HEK293 (cell line): Measurements from ENCODE around the gene FOXO1.

Experiments used
- CTCF ChIA-PET: fragments of 350-600 bp; formaldehyde crosslinking; extraction: SDS; loops from one replicate; lab custom pipeline; 2021; ENCODE audit warnings: antibody characterized with exemption; lab: Yijun Ruan, JAX
- POLR2A ChIA-PET: fragments of 300-600 bp; formaldehyde crosslinking; extraction: SDS; loops from one replicate; lab custom pipeline; 2020; ENCODE audit warnings: antibody characterized with exemption, inconsistent platforms; lab: Yijun Ruan, JAX
- H3K27ac ChIP-seq: fragments of 200-500 bp; sonication (Bioruptor generic); 2 replicates; pipeline ENCODE4 v1.5.1; 2014; ENCODE audit warnings: low read depth, low read length, control low read depth, inconsistent platforms; ENCODE audit errors: extremely low read depth
- H3K36me3 ChIP-seq, 2 experiments: fragments of 200-500 bp in 1 of 2; sonication (Bioruptor generic) in 1 of 2; 1 replicate in 1 of 2; 2 replicates in 1 of 2; pipeline ENCODE4 v1.5.1; 2014 to 2017; ENCODE audit warnings: inconsistent platforms in 2 of 2, low read length in 2 of 2; ENCODE audit not compliant: control insufficient read depth in 2 of 2, insufficient read depth in 1 of 2
- H3K4me1 ChIP-seq: fragments of 200-500 bp; sonication (Bioruptor generic); 2 replicates; pipeline ENCODE4 v1.5.1; 2014; ENCODE audit warnings: mild to moderate bottlenecking, low read length, inconsistent platforms; ENCODE audit not compliant: control insufficient read depth, insufficient read depth
- H3K4me3 ChIP-seq: 2 replicates; pipeline ENCODE4 v1.5.1; 2011; ENCODE audit warnings: low read depth, mild to moderate bottlenecking, control low read depth, low read length, moderate library complexity
- H3K9me3 ChIP-seq: fragments of 200-500 bp; sonication (Bioruptor generic); 2 replicates; pipeline ENCODE4 v1.5.1; 2014; ENCODE audit warnings: low read depth, low read length, inconsistent platforms; ENCODE audit not compliant: control insufficient read depth, insufficient read depth
- BCL11B ChIP-seq: fragments of 450-650 bp; formaldehyde crosslinking; IDR thresholded peaks from 2 replicates; pipeline ENCODE4 v1.5.1; 2016; ENCODE audit warnings: low read depth, missing biosample characterization, missing genetic modification characterization
- GLIS2 ChIP-seq: fragments of 450-650 bp; formaldehyde crosslinking; IDR thresholded peaks from 2 replicates; pipeline ENCODE4 v1.5.1; 2016; ENCODE audit warnings: missing biosample characterization, missing genetic modification characterization
- HOXA7 ChIP-seq: sonication (generic); formaldehyde crosslinking; IDR thresholded peaks from 2 replicates; pipeline ENCODE4 v1.8.1; 2022; ENCODE audit warnings: missing genetic modification reagents, borderline replicate concordance
- MZF1 ChIP-seq: fragments of 450-650 bp; formaldehyde crosslinking; IDR thresholded peaks from 2 replicates; pipeline ENCODE4 v1.5.1; 2017; ENCODE audit warnings: missing biosample characterization, missing genetic modification characterization, borderline replicate concordance
- OSR2 ChIP-seq: fragments of 450-650 bp; formaldehyde crosslinking; IDR thresholded peaks from 2 replicates; pipeline ENCODE4 v1.5.1; 2016; ENCODE audit warnings: missing biosample characterization, missing genetic modification characterization
- TRIM28 ChIP-seq: IDR thresholded peaks from 2 replicates; pipeline ENCODE4 v1.6.1; 2011; ENCODE audit warnings: low read length, control low read depth, borderline replicate concordance
- WT1 ChIP-seq: fragments of 450-650 bp; formaldehyde crosslinking; IDR thresholded peaks from 2 replicates; pipeline ENCODE4 v1.5.1; 2016; ENCODE audit warnings: missing biosample characterization, missing genetic modification characterization
- YY2 ChIP-seq: fragments of 450-650 bp; formaldehyde crosslinking; IDR thresholded peaks from 2 replicates; pipeline ENCODE4 v1.5.1; 2016; ENCODE audit warnings: missing biosample characterization, missing genetic modification characterization
- ZBTB21 ChIP-seq: fragments of 450-650 bp; formaldehyde crosslinking; IDR thresholded peaks from 2 replicates; pipeline ENCODE4 v1.5.1; 2017; ENCODE audit warnings: missing biosample characterization, missing genetic modification characterization
- ZEB2 ChIP-seq: fragments of 450-650 bp; formaldehyde crosslinking; IDR thresholded peaks from 2 replicates; pipeline ENCODE4 v1.5.1; 2016; ENCODE audit warnings: missing biosample characterization, missing genetic modification characterization
- ZFP37 ChIP-seq: fragments of 450-650 bp; formaldehyde crosslinking; IDR thresholded peaks from 2 replicates; pipeline ENCODE4 v1.5.1; 2016; ENCODE audit warnings: missing biosample characterization, missing genetic modification characterization
- ZNF132 ChIP-seq: fragments of 450-650 bp; formaldehyde crosslinking; IDR thresholded peaks from 2 replicates; pipeline ENCODE4 v1.5.1; 2017; ENCODE audit warnings: missing biosample characterization, missing genetic modification characterization, borderline replicate concordance
- ZNF2 ChIP-seq: fragments of 450-650 bp; formaldehyde crosslinking; IDR thresholded peaks from 2 replicates; pipeline ENCODE4 v1.5.1; 2016; ENCODE audit warnings: missing biosample characterization, missing genetic modification characterization
- ZNF211 ChIP-seq: fragments of 450-650 bp; formaldehyde crosslinking; IDR thresholded peaks from 2 replicates; pipeline ENCODE4 v1.5.1; 2016; ENCODE audit warnings: low read depth, missing biosample characterization, missing genetic modification characterization
- ZNF221 ChIP-seq: fragments of 450-650 bp; formaldehyde crosslinking; IDR thresholded peaks from 2 replicates; pipeline ENCODE4 v1.5.1; 2017; ENCODE audit warnings: missing biosample characterization, missing genetic modification characterization, borderline replicate concordance
- ZNF223 ChIP-seq: fragments of 450-650 bp; formaldehyde crosslinking; IDR thresholded peaks from 2 replicates; pipeline ENCODE4 v1.5.1; 2016; ENCODE audit warnings: missing biosample characterization, missing genetic modification characterization
- ZNF426 ChIP-seq: fragments of 450-650 bp; formaldehyde crosslinking; IDR thresholded peaks from 2 replicates; pipeline ENCODE4 v1.5.1; 2017; ENCODE audit warnings: missing biosample characterization, missing genetic modification characterization, mild to moderate bottlenecking, inconsistent platforms, moderate library complexity
- ZNF510 ChIP-seq: fragments of 450-650 bp; formaldehyde crosslinking; IDR thresholded peaks from 2 replicates; pipeline ENCODE4 v1.5.1; 2018; ENCODE audit warnings: mild to moderate bottlenecking, missing genetic modification characterization, missing biosample characterization; ENCODE audit not compliant: insufficient replicate concordance
- ZNF544 ChIP-seq: fragments of 450-650 bp; formaldehyde crosslinking; IDR thresholded peaks from 2 replicates; pipeline ENCODE4 v1.5.0; 2017; ENCODE audit warnings: missing biosample characterization, missing genetic modification characterization
- ZNF560 ChIP-seq: fragments of 450-650 bp; formaldehyde crosslinking; IDR thresholded peaks from 2 replicates; pipeline ENCODE4 v1.5.1; 2017; ENCODE audit warnings: missing biosample characterization, missing genetic modification characterization, borderline replicate concordance
- ZNF623 ChIP-seq: fragments of 450-650 bp; formaldehyde crosslinking; IDR thresholded peaks from 2 replicates; pipeline ENCODE4 v1.5.1; 2016; ENCODE audit warnings: missing biosample characterization, missing genetic modification characterization
- ZNF626 ChIP-seq: fragments of 450-650 bp; sonication (Bioruptor Pico); formaldehyde crosslinking; IDR thresholded peaks from 2 replicates; pipeline ENCODE4 v1.5.1; 2018; ENCODE audit warnings: missing biosample characterization, missing genetic modification characterization, inconsistent platforms
- ZNF707 ChIP-seq: fragments of 450-650 bp; formaldehyde crosslinking; IDR thresholded peaks from 2 replicates; pipeline ENCODE4 v1.5.1; 2016; ENCODE audit warnings: missing biosample characterization, missing genetic modification characterization
- ZNF830 ChIP-seq: fragments of 450-650 bp; IDR thresholded peaks from 2 replicates; pipeline ENCODE4 v1.5.0; 2018; ENCODE audit warnings: missing biosample characterization, missing genetic modification characterization, low read depth, mild to moderate bottlenecking, moderate library complexity
- ZXDB ChIP-seq: fragments of 450-650 bp; formaldehyde crosslinking; IDR thresholded peaks from 2 replicates; pipeline ENCODE4 v1.5.1; 2016; ENCODE audit warnings: missing biosample characterization, missing genetic modification characterization
- TF ChIP-seq, protein P1 (sequence below): fragments of 450-650 bp; formaldehyde crosslinking; IDR thresholded peaks from 2 replicates; pipeline ENCODE4 v1.5.1; 2016; ENCODE audit warnings: missing biosample characterization, missing genetic modification characterization
- TF ChIP-seq, protein P2 (sequence below): fragments of 450-650 bp; formaldehyde crosslinking; conservative IDR thresholded peaks from 2 replicates; pipeline ENCODE4 v1.5.1; 2016; ENCODE audit warnings: low read depth, missing biosample characterization, missing genetic modification characterization
- TF ChIP-seq, protein P3 (sequence below): fragments of 450-650 bp; formaldehyde crosslinking; IDR thresholded peaks from 2 replicates; pipeline ENCODE4 v1.5.1; 2017; ENCODE audit warnings: missing biosample characterization, mild to moderate bottlenecking, missing genetic modification characterization, moderate library complexity
- TF ChIP-seq, protein P4 (sequence below): fragments of 450-650 bp; formaldehyde crosslinking; IDR thresholded peaks from 2 replicates; pipeline ENCODE4 v1.5.1; 2016; ENCODE audit warnings: missing biosample characterization, missing genetic modification characterization

Gene FOXO1

DNA sequence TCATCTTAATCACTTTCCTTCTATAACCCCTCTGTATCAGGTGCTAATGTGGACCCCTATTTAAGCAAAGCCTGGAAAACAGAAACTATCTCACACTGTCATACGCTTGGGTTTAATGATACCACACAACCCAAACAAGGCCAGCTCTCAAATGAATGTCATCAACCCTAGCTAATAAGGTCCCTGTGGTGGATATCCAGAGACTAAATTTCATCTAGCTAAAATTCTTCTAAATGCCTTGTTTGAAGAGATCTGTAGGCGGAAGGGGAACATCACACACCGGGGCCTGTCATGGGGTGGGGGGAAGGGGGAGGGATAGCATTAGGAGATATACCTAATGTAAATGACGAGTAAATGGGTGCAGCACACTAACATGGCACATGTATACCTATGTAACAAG, 95.5 kb downstream of the FOXO1 start (continued):
- no peak for TF ChIP-seq ZNF626 (tag by site-specific recombination)

DNA sequence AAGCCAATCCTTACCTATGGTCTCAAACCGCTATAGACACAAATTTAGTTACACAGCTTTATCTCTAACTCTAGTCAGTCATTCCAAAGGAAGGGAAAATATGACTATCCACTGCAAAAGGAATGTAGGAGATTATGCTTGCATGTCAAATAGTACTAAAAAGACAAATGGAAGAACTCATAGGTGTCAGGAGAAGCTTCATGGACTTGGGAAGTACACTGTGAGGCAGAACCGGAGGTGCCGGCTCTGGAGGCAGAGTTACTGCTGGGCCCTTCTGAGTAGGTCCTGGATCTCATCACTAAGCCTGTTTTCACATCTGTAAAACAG, 97.5 kb downstream of the FOXO1 start:
- ChIA-PET CTCF (no interaction called here), POLR2A (no interaction called here)
- Histone ChIP-seq H3K9me3 (no peaks in the 10 kb centered on the region), H3K36me3 (no peaks in the 10 kb centered on the region), H3K4me3 (no peak overlapping the region), H3K27ac (no peak overlapping the region), H3K4me1 (peaks cover 5% of the 10 kb centered on the region)
- TF ChIP-seq ZNF223 (tag by site-specific recombination) = no peak
- TF ChIP-seq ZEB2 (tag by site-specific recombination) = no peak
- no peak for TF ChIP-seq OSR2
- no peak for TF ChIP-seq HOXA7 (CRISPR knock-in tag)
- no peak for TF ChIP-seq ZNF544 (tag by site-specific recombination)
- TF ChIP-seq ZNF560 (tag by site-specific recombination) = no peak
- TF ChIP-seq ZXDB (tag by site-specific recombination) = no peak
- TF ChIP-seq, protein P1, sequence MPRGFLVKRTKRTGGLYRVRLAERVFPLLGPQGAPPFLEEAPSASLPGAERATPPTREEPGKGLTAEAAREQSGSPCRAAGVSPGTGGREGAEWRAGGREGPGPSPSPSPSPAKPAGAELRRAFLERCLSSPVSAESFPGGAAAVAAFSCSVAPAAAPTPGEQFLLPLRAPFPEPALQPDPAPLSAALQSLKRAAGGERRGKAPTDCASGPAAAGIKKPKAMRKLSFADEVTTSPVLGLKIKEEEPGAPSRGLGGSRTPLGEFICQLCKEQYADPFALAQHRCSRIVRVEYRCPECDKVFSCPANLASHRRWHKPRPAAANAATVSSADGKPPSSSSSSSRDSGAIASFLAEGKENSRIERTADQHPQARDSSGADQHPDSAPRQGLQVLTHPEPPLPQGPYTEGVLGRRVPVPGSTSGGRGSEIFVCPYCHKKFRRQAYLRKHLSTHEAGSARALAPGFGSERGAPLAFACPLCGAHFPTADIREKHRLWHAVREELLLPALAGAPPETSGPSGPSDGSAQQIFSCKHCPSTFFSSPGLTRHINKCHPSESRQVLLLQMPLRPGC (tag by site-specific recombination) = no peak
- TF ChIP-seq GLIS2 = no peak
- no peak for TF ChIP-seq ZNF132
- TF ChIP-seq, protein P2, sequence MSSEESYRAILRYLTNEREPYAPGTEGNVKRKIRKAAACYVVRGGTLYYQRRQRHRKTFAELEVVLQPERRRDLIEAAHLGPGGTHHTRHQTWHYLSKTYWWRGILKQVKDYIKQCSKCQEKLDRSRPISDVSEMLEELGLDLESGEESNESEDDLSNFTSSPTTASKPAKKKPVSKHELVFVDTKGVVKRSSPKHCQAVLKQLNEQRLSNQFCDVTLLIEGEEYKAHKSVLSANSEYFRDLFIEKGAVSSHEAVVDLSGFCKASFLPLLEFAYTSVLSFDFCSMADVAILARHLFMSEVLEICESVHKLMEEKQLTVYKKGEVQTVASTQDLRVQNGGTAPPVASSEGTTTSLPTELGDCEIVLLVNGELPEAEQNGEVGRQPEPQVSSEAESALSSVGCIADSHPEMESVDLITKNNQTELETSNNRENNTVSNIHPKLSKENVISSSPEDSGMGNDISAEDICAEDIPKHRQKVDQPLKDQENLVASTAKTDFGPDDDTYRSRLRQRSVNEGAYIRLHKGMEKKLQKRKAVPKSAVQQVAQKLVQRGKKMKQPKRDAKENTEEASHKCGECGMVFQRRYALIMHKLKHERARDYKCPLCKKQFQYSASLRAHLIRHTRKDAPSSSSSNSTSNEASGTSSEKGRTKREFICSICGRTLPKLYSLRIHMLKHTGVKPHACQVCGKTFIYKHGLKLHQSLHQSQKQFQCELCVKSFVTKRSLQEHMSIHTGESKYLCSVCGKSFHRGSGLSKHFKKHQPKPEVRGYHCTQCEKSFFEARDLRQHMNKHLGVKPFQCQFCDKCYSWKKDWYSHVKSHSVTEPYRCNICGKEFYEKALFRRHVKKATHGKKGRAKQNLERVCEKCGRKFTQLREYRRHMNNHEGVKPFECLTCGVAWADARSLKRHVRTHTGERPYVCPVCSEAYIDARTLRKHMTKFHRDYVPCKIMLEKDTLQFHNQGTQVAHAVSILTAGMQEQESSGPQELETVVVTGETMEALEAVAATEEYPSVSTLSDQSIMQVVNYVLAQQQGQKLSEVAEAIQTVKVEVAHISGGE (tag by site-specific recombination) = no peak
- TF ChIP-seq ZBTB21 (tag by site-specific recombination) = no peak
- TF ChIP-seq MZF1 (tag by site-specific recombination) = no peak
- no peak for TF ChIP-seq ZNF426 (tag by site-specific recombination)
- no peak for TF ChIP-seq ZNF830 (tag by site-specific recombination)
- no peak for TF ChIP-seq ZNF510 (tag by site-specific recombination)

DNA sequence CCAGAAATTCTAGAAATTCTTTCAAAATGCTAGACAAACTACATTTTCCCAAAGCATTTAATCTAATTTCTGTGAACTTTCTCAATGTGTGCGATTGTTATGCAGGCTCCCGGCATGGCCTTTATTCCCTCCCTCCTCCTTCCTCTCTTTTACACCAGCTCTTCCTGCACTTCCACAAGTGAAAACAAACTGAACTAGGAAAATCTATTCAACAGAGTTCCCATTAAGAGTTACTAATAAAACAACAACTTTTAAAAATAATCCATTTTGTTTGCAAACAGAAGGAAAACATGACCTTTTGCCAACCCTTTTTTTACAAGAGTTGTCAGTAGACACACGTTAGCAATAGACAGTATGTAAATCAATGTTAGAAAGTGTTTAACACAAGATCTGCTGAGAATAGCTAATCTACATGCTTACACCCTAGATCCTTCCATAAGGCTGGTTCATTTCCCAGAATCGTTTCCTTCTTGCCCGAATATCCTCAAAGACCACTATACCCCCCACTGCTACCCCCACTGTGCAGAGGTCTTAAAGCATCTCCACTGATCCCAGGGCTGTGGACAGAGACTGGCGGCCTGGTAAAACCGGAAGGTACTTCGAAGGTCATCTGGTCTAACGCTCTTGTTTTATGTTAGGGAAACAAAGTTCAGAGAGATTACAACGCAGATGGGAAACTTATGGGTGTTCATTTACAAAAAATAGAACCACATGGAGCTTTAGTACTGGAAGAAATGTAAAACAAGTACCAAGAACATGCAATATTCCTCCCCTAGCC, 98.0 kb downstream of the FOXO1 start:
- peaks cover 5% of the 10 kb centered on the region for H3K4me1 ChIP-seq
- H3K36me3 ChIP-seq = no peaks in the 10 kb centered on the region
- no peak overlapping the region for H3K4me3 ChIP-seq
- H3K9me3 ChIP-seq = no peaks in the 10 kb centered on the region
- no peak overlapping the region for H3K27ac ChIP-seq
- CTCF ChIA-PET = no interaction called here
- POLR2A ChIA-PET = no interaction called here
- TF ChIP-seq, protein P3, sequence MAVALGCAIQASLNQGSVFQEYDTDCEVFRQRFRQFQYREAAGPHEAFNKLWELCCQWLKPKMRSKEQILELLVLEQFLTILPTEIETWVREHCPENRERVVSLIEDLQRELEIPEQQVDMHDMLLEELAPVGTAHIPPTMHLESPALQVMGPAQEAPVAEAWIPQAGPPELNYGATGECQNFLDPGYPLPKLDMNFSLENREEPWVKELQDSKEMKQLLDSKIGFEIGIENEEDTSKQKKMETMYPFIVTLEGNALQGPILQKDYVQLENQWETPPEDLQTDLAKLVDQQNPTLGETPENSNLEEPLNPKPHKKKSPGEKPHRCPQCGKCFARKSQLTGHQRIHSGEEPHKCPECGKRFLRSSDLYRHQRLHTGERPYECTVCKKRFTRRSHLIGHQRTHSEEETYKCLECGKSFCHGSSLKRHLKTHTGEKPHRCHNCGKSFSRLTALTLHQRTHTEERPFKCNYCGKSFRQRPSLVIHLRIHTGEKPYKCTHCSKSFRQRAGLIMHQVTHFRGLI (tag by site-specific recombination) = no peak
- TF ChIP-seq ZFP37 = no peak
- TF ChIP-seq, protein P4, sequence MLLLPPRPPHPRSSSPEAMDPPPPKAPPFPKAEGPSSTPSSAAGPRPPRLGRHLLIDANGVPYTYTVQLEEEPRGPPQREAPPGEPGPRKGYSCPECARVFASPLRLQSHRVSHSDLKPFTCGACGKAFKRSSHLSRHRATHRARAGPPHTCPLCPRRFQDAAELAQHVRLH (tag by site-specific recombination) = no peak
- no peak for TF ChIP-seq YY2 (tag by site-specific recombination)
- no peak for TF ChIP-seq WT1 (tag by site-specific recombination)
- TF ChIP-seq TRIM28 = no peak
- no peak for TF ChIP-seq ZNF707 (tag by site-specific recombination)
- no peak for TF ChIP-seq ZNF221 (tag by site-specific recombination)
- no peak for TF ChIP-seq BCL11B (tag by site-specific recombination)
- TF ChIP-seq ZNF211 (tag by site-specific recombination) = no peak
- no peak for TF ChIP-seq ZNF2 (tag by site-specific recombination)
- no peak for TF ChIP-seq ZNF623 (tag by site-specific recombination)
- no peak for TF ChIP-seq MZF1 (tag by site-specific recombination)
